KOPT-K1 (cell line): ENCODE data around the gene MDK.
"Not testable (repeated sequence)": the region's sequence is repeated elsewhere in the genome, so short reads cannot be mapped to it uniquely, and the experiment has no call there.

Experiments used
- H3K27ac ChIP-seq: fragments of 200-600 bp; sonication (generic); 2 replicates; pipeline ENCODE4 v1.5.1; 2016; ENCODE audit warnings: antibody characterized with exemption, mild to moderate bottlenecking, low read depth, low read length; ENCODE audit not compliant: poor library complexity, severe bottlenecking
- H3K36me3 ChIP-seq: fragments of 200-600 bp; sonication (generic); 2 replicates; pipeline ENCODE4 v1.5.1; 2017; ENCODE audit warnings: antibody characterized with exemption, mild to moderate bottlenecking, low read length, moderate library complexity; ENCODE audit not compliant: insufficient read depth
- H3K9me3 ChIP-seq: fragments of 200-600 bp; sonication (generic); 2 replicates; pipeline ENCODE4 v1.5.1; 2017; ENCODE audit warnings: antibody characterized with exemption, low read length, mild to moderate bottlenecking; ENCODE audit not compliant: insufficient read depth, poor library complexity, severe bottlenecking

The MDK gene

DNA sequence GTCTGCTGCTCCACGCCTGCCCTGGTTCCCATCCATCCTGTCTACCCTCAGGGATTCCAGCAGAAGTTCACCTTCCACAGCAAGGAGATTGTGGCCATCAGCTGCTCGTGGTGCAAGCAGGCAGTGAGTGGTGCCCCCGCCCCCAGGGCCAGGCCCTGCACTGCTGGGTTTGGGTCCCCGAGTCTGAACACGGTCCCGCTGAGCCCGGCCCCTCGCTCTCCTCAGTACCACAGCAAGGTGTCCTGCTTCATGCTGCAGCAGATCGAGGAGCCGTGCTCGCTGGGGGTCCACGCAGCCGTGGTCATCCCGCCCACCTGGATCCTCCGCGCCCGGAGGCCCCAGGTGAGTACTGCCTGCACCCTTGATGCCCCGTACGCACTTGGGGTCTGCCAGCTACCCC, 10.2 kb upstream of the MDK start:
- peaks cover 96% of the 10 kb centered on the region for H3K36me3 ChIP-seq
- not testable (repeated sequence) for H3K9me3 ChIP-seq, H3K27ac ChIP-seq

GRCh38 chr11:46372086-46372485, 9.4 kb upstream of the MDK start:
- Histone ChIP-seq H3K36me3 (peaks cover 96% of the 10 kb centered on the region), H3K27ac (no peak overlapping the region), H3K9me3 (no peaks in the 10 kb centered on the region)

- H3K27ac ChIP-seq, H3K9me3 ChIP-seq: not testable (repeated sequence)
- H3K36me3 ChIP-seq = peaks cover 99% of the 10 kb centered on the region
Measured at GRCh38 chr11:46372501-46372900, 9.0 kb upstream of the MDK start.

- H3K27ac ChIP-seq = no peak overlapping the region
- H3K36me3 ChIP-seq = peaks cover 100% of the 10 kb centered on the region
- H3K9me3 ChIP-seq = no peaks in the 10 kb centered on the region
Measured at GRCh38 chr11:46373787-46374740, 7.4 kb upstream of the MDK start.

- Histone ChIP-seq H3K9me3 (no peaks in the 10 kb centered on the region), H3K27ac (no peak overlapping the region), H3K36me3 (peaks cover 100% of the 10 kb centered on the region)
Measured at GRCh38 chr11:46374815-46375214, 6.7 kb upstream of the MDK start.

DNA sequence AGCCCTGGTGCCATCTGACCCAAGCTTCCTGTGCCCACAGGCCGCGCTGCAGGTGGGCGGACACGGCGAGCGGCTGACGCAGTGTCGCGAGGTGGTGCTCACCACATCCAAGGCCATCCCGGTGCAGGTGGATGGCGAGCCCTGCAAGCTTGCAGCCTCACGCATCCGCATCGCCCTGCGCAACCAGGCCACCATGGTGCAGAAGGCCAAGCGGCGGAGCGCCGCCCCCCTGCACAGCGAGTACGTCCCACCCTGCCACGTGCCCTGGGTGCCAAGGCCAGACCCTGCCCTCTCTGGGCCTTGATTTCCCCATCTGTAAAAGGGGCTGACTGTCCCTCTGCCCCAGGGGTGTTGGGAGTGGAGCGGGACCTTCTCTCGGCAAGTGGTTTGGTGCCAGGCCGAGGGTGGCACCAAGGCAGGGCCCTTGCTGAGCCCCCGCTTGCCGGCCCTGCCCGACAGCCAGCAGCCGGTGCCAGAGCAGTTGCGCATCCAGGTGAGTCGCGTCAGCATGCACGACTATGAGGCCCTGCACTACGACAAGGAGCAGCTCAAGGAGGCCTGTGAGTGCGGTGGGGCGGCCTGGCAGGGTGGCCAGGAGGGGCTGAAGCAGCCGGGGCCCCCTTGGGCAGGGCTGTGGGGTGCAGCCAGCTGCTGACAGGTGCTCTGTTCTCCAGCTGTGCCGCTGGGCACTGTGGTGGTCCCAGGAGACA, 5.9 kb upstream of the MDK start:
- Histone ChIP-seq H3K9me3 (no peaks in the 10 kb centered on the region), H3K27ac (no peak overlapping the region), H3K36me3 (peaks cover 93% of the 10 kb centered on the region)

- Histone ChIP-seq H3K27ac (no peak overlapping the region), H3K36me3 (peaks cover 84% of the 10 kb centered on the region), H3K9me3 (no peaks in the 10 kb centered on the region)
Measured at GRCh38 chr11:46376258-46377050, 5.0 kb upstream of the MDK start.

DNA sequence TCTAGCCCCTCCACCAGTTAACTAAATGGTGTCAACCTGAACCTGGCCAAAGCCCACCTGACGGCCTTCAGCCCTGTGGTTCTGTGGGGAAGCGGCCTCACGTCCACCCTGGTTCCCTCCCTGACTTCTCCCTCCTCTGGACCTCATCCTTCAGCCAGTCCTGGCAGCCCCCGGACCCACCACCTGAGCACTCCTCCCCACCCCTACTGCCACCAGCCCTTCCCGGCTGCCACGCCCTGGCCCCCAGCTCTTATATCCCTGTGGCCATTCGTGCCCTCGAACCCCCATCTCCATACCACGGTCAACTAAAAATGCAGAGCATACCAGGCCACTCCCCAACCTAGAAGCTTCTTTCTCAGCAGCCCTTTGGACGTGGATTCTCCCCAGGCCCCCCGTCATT, 4.2 kb upstream of the MDK start:
- no peak overlapping the region for H3K27ac ChIP-seq
- peaks cover 76% of the 10 kb centered on the region for H3K36me3 ChIP-seq
- no peaks in the 10 kb centered on the region for H3K9me3 ChIP-seq

- H3K36me3 ChIP-seq = peaks cover 73% of the 10 kb centered on the region
- H3K9me3 ChIP-seq = no peaks in the 10 kb centered on the region
- no peak overlapping the region for H3K27ac ChIP-seq
Measured at GRCh38 chr11:46377831-46378230, 3.6 kb upstream of the MDK start.

GRCh38 chr11:46378296-46378695, 3.2 kb upstream of the MDK start:
- Histone ChIP-seq H3K36me3 (peaks cover 72% of the 10 kb centered on the region), H3K27ac (no peak overlapping the region), H3K9me3 (no peaks in the 10 kb centered on the region)

DNA sequence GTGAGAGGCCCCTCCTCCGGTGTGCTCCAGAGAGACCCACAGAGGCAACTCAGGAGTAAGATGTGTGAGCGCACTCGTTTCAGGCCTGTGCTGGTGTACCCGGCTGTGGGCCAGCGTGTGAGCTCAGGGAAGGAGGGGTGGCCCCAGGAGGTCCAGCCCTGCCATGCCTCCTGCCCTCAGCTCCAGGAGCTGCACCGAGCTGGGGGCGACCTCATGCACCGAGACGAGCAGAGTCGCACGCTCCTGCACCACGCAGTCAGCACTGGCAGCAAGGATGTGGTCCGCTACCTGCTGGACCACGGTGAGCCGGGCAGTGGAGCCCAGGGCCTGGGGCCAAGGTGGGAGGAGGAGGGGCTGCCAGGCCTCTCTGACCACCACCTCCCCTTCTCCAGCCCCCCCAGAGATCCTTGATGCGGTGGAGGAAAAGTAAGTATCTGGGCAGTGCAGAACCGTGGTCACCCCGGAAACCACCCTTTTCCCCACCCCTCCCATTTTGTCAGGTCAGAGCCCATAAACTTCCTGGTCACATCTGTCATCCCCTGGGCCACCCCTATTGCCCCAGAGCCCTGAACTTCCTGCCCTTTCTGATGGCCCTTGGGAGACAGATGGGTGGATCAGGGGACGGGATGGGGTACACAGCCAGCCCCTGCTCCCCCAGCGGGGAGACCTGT, 2.5 kb upstream of the MDK start:
- Histone ChIP-seq H3K27ac (no peak overlapping the region), H3K9me3 (no peaks in the 10 kb centered on the region), H3K36me3 (peaks cover 66% of the 10 kb centered on the region)

DNA sequence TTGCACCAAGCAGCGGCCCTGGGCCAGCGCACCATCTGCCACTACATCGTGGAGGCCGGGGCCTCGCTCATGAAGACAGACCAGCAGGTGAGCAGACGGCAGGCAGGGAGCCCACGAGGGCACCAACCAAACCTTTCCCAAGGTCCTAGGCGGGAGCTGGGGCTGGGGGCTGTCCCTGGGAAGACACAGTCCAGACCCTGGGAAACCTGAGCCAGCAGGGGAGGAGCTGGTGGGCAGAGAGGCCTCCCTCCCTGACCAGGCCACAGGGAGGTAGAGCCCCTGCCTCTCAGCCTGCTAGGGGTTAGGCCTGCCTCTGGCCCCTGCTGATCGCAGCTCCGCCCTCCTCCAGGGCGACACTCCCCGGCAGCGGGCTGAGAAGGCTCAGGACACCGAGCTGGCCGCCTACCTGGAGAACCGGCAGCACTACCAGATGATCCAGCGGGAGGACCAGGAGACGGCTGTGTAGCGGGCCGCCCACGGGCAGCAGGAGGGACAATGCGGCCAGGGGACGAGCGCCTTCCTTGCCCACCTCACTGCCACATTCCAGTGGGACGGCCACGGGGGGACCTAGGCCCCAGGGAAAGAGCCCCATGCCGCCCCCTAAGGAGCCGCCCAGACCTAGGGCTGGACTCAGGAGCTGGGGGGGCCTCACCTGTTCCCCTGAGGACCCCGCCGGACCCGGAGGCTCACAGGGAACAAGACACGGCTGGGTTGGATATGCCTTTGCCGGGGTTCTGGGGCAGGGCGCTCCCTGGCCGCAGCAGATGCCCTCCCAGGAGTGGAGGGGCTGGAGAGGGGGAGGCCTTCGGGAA, 1.8 kb upstream of the MDK start:
- peaks cover 58% of the 10 kb centered on the region for H3K36me3 ChIP-seq
- H3K27ac ChIP-seq = not testable (repeated sequence)

GRCh38 chr11:46380340-46381047, 975 bp upstream of the MDK start:
- H3K9me3 ChIP-seq = no peaks in the 10 kb centered on the region
- peaks cover 50% of the 10 kb centered on the region for H3K36me3 ChIP-seq
- H3K27ac ChIP-seq = no peak overlapping the region

More for the DNA sequence above, 1.8 kb upstream of the MDK start:
- not testable (repeated sequence) for H3K9me3 ChIP-seq
